A549 treated with CORT108297 at 1 μM for 4 hours (cell line): Measurements from ENCODE around the gene LRRC71. TPM values are rescaled to one million over a fixed set of nuclear protein-coding genes. Genes with fewer than 3 reads are reported as not detected.

ENCODE experiments used
- total RNA-seq: library from RNA; stranded (reverse); fragments of 200-300 nt; extraction: Qiagen RNA extraction; gene quantifications from 5 replicates; pipeline ENCODE4 v1.2.3, GENCODE V29; 2022

The LRRC71 gene
- total RNA-seq: 0.07 to 0.21 TPM (median 0.13 TPM) in 5 replicates

GRCh38 chr1:156920233-156921052, at the start of gene LRRC71:
Gene LRRC71 (plus strand): TSS chr1:156920632. CDS start chr1:156920804, 172 bp downstream.

GRCh38 chr1:156893048-156893953, 27.1 kb upstream of the LRRC71 start, which contains the start of gene PEAR1:
Gene PEAR1 (plus strand): TSS chr1:156893718. CDS start chr1:156903927, 10,209 bp downstream.

Other genes with a start within 250 kb of the LRRC71 start
- 1.2 to 1.5 TPM (median 1.3 TPM) in 5 replicates for gene NES, start 243.2 kb upstream of the LRRC71 start, total RNA-seq
- gene CRABP2, start 215.0 kb upstream of the LRRC71 start, total RNA-seq: 10.1 to 14.1 TPM (median 11.0 TPM) in 5 replicates
- 20.7 to 26.6 TPM (median 25.5 TPM) in 5 replicates for gene METTL25B, start 192.2 kb upstream of the LRRC71 start, total RNA-seq
- 39.8 to 52.9 TPM (median 44.0 TPM) in 5 replicates for gene ISG20L2, start 191.9 kb upstream of the LRRC71 start, total RNA-seq
- 173 to 203 TPM (median 195 TPM) in 5 replicates for gene MRPL24, start 179.5 kb upstream of the LRRC71 start, total RNA-seq
- 422 to 452 TPM (median 434 TPM) in 5 replicates for gene HDGF, start 169.0 kb upstream of the LRRC71 start, total RNA-seq
- gene PRCC, start 153.1 kb upstream of the LRRC71 start, total RNA-seq: 71.8 to 77.9 TPM (median 77.7 TPM) in 5 replicates
- 2.8 to 5.1 TPM (median 3.9 TPM) in 5 replicates for gene SH2D2A, start 103.8 kb upstream of the LRRC71 start, total RNA-seq
- 0.01 TPM in 1 of 5 replicates, not detected in the others for gene INSRR, start 61.5 kb upstream of the LRRC71 start, total RNA-seq
- 0.06 to 0.15 TPM (median 0.12 TPM) in 5 replicates for gene NTRK1, start 59.8 kb upstream of the LRRC71 start, total RNA-seq
- gene PEAR1, start 26.9 kb upstream of the LRRC71 start, total RNA-seq: 7.8 to 11.1 TPM (median 9.9 TPM) in 5 replicates
- gene ARHGEF11, start 125.1 kb downstream of the LRRC71 start, total RNA-seq: 17.4 to 20.3 TPM (median 18.8 TPM) in 5 replicates
- gene ETV3L, start 179.2 kb downstream of the LRRC71 start, total RNA-seq: not detected in 5 replicates
- 8.4 to 12.4 TPM (median 10.0 TPM) in 5 replicates for gene ETV3, start 217.8 kb downstream of the LRRC71 start, total RNA-seq